Panc1 (cell line): Measurements from ENCODE around the gene HTR1B. TPM values are rescaled to one million over a fixed set of nuclear protein-coding genes. Genes with fewer than 3 reads are reported as not detected.
A peak's percentile ranks its signal among the peaks of the same experiment; 100 is the strongest.

Experiments used
- ATAC-seq: fragments of 200-7000 bp; cut with Tn5 transposase; 2 replicates; pipeline ENCODE4 v1.9.1; 2020; ENCODE audit warnings: mild to moderate bottlenecking, moderate library complexity
- BruUV-seq: library from RNA; stranded (reverse); fragments of 400-500 nt; replicated peaks from 2 replicates; lab custom pipeline; 2021; lab: Mats Ljungman, UMichigan
- CTCF ChIA-PET: fragments of 300-600 bp; sonication (Branson Sonifier 250); formaldehyde crosslinking; loops from one replicate; lab custom pipeline; 2022; ENCODE audit warnings: antibody characterized with exemption; lab: Charles Lee
- POLR2A ChIA-PET: fragments of 300-600 bp; sonication (Branson Sonifier 250); formaldehyde crosslinking; loops from one replicate; lab custom pipeline; 2022; ENCODE audit warnings: antibody characterized with exemption; lab: Charles Lee
- DNase-seq: peaks from one replicate; pipeline ENCODE4 v3.0.0-alpha.2; 2010; ENCODE audit warnings: low read depth, low spot score
- H3K27ac ChIP-seq: 2 replicates; pipeline ENCODE4 v1.5.1; 2011; ENCODE audit warnings: mild to moderate bottlenecking, low read length, inconsistent platforms
- H3K27me3 ChIP-seq: fragments of 200-500 bp; sonication (Bioruptor generic); 2 replicates; pipeline ENCODE4 v1.6.0; 2014; ENCODE audit warnings: low read length, inconsistent platforms; ENCODE audit not compliant: control insufficient read depth, insufficient read depth
- H3K36me3 ChIP-seq: fragments of 200-500 bp; sonication (Bioruptor generic); 2 replicates; pipeline ENCODE4 v1.5.1; 2014; ENCODE audit warnings: inconsistent platforms, mild to moderate bottlenecking, low read length, moderate library complexity; ENCODE audit not compliant: control insufficient read depth, insufficient read depth
- H3K4me1 ChIP-seq: 2 replicates; pipeline ENCODE4 v1.5.1; 2011; ENCODE audit warnings: inconsistent platforms, mild to moderate bottlenecking, low read length, moderate library complexity; ENCODE audit not compliant: control insufficient read depth, insufficient read depth
- H3K4me3 ChIP-seq, 2 experiments: 2 replicates each; pipeline ENCODE4 v1.5.1; 2011 to 2012; ENCODE audit warnings: low read depth in 2 of 2, low read length in 2 of 2, mild to moderate bottlenecking in 2 of 2, inconsistent platforms in 1 of 2, moderate library complexity in 1 of 2
- H3K9me3 ChIP-seq: fragments of 200-500 bp; sonication (Bioruptor generic); 2 replicates; pipeline ENCODE4 v1.5.1; 2014; ENCODE audit warnings: low read depth, mild to moderate bottlenecking, inconsistent platforms, low read length, moderate library complexity; ENCODE audit not compliant: control insufficient read depth, insufficient read depth
- POLR2AphosphoS5 ChIP-seq: IDR thresholded peaks from 2 replicates; pipeline ENCODE4 v1.6.1; 2012; ENCODE audit warnings: mild to moderate bottlenecking, low read depth, low read length, moderate library complexity
- SIN3A ChIP-seq: IDR thresholded peaks from 2 replicates; pipeline ENCODE4 v1.6.1; 2012; ENCODE audit warnings: low read depth, mild to moderate bottlenecking, low read length, moderate library complexity, borderline replicate concordance; ENCODE audit not compliant: insufficient read depth
- TCF7L2 ChIP-seq: IDR thresholded peaks from 2 replicates; pipeline ENCODE4 v1.6.1; 2011; ENCODE audit warnings: mild to moderate bottlenecking, low read depth, low read length, inconsistent platforms
- in situ Hi-C: cut with HindIII; loops from 2 replicates; pipeline ENCODE4 v1.10.0; 2016; ENCODE audit warnings: low sequenced_read_pairs, low pct_unique_long_range_greater_than_20kb
- intact Hi-C: fragments of 100-400 bp; cut with micrococcal nuclease; formaldehyde crosslinking; loops from one replicate; pipeline ENCODE4 v1.10.0; 2022; ENCODE audit not compliant: unreplicated experiment
- total RNA-seq: library from RNA; stranded (reverse); gene quantifications from one replicate; pipeline ENCODE4 v1.2.1, GENCODE V29; 2021; ENCODE audit not compliant: unreplicated experiment
- TF ChIP-seq, protein P1 (sequence below), 2 experiments: IDR thresholded peaks; 2 replicates each; pipeline ENCODE4 v1.6.1; 2011 to 2012; ENCODE audit warnings: low read depth in 2 of 2, control low read depth in 1 of 2, low read length in 1 of 2, mild to moderate bottlenecking in 1 of 2, moderate library complexity in 1 of 2; ENCODE audit not compliant: insufficient read depth in 1 of 2
- TF ChIP-seq, protein P2 (sequence below): fragments of 450-650 bp; IDR thresholded peaks from 2 replicates; pipeline ENCODE4 v1.5.1; 2017; ENCODE audit warnings: mild to moderate bottlenecking

HTR1B gene
- total RNA-seq, 1 experiment from 2014 or later, result 14.0 TPM

DNA sequence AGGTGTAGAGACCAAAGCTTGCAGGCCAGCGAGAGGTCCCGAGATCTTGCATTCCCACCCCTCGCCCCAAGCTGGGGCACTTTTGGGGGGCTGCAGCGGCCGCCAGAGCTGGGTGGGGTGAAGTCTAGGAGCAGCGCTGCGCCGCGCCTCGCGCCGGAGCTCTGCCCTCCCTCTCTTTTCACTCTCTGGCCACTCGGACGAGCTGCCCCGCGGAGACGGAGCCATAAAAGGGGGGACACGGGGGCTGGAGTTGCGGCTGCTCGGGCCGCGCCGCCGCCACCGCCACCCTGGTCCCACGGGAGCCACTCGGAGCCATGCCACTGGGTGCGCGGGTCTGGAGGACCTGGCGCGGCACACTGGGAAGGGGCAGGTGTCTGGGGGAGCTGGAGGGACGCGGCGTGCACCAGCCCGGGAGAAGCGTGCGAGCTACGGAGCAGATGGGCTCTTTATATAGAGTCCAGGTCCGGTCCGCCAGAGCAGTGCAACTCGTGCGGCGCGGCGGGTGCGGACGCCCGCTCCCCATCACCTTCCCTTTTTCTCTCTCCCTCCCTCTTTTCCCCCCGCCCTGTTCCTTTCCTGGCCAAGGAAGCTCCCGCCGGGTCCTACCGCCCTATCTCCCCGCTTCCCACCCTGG is 687 bp upstream of the HTR1B start:
- Histone ChIP-seq H3K27me3 (no peaks in the 10 kb centered on the region; the same call in 1 of the 2 replicates), H3K27ac (peak overlapping the region; percentile 91), H3K4me3 (peak overlapping the region; percentile 68 to 91), H3K9me3 (no peaks in the 10 kb centered on the region), H3K36me3 (no peaks in the 10 kb centered on the region), H3K4me1 (peaks cover 17% of the 10 kb centered on the region)
- no TSS peak for BruUV-seq
- TF ChIP-seq, protein P1, sequence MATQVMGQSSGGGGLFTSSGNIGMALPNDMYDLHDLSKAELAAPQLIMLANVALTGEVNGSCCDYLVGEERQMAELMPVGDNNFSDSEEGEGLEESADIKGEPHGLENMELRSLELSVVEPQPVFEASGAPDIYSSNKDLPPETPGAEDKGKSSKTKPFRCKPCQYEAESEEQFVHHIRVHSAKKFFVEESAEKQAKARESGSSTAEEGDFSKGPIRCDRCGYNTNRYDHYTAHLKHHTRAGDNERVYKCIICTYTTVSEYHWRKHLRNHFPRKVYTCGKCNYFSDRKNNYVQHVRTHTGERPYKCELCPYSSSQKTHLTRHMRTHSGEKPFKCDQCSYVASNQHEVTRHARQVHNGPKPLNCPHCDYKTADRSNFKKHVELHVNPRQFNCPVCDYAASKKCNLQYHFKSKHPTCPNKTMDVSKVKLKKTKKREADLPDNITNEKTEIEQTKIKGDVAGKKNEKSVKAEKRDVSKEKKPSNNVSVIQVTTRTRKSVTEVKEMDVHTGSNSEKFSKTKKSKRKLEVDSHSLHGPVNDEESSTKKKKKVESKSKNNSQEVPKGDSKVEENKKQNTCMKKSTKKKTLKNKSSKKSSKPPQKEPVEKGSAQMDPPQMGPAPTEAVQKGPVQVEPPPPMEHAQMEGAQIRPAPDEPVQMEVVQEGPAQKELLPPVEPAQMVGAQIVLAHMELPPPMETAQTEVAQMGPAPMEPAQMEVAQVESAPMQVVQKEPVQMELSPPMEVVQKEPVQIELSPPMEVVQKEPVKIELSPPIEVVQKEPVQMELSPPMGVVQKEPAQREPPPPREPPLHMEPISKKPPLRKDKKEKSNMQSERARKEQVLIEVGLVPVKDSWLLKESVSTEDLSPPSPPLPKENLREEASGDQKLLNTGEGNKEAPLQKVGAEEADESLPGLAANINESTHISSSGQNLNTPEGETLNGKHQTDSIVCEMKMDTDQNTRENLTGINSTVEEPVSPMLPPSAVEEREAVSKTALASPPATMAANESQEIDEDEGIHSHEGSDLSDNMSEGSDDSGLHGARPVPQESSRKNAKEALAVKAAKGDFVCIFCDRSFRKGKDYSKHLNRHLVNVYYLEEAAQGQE (IDR thresholded peaks at IDR 0.05; ENCODE audit: insufficient read depth in 1 of 2, low read depth in 2 of 2, low read length in 1 of 2), result no peak
- TF ChIP-seq SIN3A (0 out of 2 replicates have a peak, but pooled peaks have one; percentile 21), POLR2AphosphoS5 (peak; percentile 42; the same call in 1 of the 2 replicates)
- ATAC-seq (peak; percentile 31), DNase-seq (no peak)
- POLR2A ChIA-PET, result interaction anchor here (0.6 to 0.7 kb wide), 2 partner anchors 781 to 1049 kb away, joined by 3 to 10 read pairs; no protein-coding TSS in a partner anchor
- CTCF ChIA-PET, result interaction anchor here (0.6 kb wide), 1 partner anchor 469 kb away, joined by 4 read pairs; no protein-coding TSS in a partner anchor
- in situ Hi-C loops (no loop called here), intact Hi-C loops (loop anchor here (2.0 kb wide), 1 partner anchor 779 kb away; no protein-coding TSS in a partner anchor)

DNA sequence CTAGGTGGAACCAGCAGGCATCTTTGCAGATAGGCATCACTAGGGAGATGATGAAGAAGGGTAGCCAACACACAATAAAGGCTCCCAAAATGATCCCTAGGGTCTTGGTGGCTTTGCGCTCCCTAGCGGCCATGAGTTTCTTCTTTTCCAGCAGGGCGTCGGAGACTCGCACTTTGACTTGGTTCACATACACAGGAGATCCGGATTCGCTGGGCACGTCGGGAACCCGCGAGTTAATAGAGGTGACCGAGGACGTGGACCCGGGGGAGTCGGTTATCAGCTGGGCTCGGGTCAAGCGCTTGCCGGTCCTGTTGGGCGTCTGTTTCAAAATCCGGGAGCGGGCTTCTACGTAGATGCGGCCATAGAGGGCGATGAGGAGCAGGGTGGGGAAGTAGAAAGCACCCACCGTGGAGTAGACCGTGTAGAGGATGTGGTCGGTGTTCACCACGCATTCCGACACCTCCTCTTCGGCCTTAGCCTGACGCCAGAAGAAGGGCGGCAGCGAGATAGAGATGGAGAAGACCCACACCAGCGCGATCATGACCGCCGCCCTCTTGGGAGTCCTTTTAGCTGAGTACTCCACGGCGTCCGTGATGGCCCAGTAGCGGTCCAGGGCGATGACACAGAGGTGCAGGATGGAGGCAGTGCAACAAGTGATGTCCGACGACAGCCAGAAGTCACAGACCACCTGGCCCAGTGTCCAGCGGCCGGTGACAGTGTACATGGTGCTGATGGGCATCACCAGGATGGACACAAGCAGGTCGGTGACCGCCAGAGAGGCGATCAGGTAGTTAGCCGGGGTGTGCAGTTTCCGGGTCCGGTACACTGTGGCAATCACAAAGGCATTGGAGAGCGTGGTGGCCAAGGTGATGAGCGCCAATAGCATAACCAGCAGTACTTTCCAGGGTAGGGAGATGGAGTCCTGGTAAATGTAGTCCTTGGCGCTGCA is 658 bp downstream of the HTR1B start:
- no peak for DNase-seq
- in situ Hi-C loops (no loop called here), intact Hi-C loops (loop anchor here (2.0 kb wide), 1 partner anchor 778 kb away; no protein-coding TSS in a partner anchor)
- peak overlapping the region; percentile 91 for H3K27ac ChIP-seq
- no peaks in the 10 kb centered on the region for H3K9me3 ChIP-seq
- TF ChIP-seq POLR2AphosphoS5, result peak; percentile 29; the same call in 1 of the 2 replicates
- TF ChIP-seq SIN3A, result 0 out of 2 replicates have a peak, but pooled peaks have one; percentile 2
- TF ChIP-seq, protein P1 (IDR thresholded peaks at IDR 0.05; ENCODE audit: insufficient read depth in 1 of 2, low read depth in 2 of 2, low read length in 1 of 2), result no peak
- TF ChIP-seq, protein P2, sequence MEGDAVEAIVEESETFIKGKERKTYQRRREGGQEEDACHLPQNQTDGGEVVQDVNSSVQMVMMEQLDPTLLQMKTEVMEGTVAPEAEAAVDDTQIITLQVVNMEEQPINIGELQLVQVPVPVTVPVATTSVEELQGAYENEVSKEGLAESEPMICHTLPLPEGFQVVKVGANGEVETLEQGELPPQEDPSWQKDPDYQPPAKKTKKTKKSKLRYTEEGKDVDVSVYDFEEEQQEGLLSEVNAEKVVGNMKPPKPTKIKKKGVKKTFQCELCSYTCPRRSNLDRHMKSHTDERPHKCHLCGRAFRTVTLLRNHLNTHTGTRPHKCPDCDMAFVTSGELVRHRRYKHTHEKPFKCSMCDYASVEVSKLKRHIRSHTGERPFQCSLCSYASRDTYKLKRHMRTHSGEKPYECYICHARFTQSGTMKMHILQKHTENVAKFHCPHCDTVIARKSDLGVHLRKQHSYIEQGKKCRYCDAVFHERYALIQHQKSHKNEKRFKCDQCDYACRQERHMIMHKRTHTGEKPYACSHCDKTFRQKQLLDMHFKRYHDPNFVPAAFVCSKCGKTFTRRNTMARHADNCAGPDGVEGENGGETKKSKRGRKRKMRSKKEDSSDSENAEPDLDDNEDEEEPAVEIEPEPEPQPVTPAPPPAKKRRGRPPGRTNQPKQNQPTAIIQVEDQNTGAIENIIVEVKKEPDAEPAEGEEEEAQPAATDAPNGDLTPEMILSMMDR, result peak; percentile 92
- no peak for TF ChIP-seq TCF7L2
- H3K4me3 ChIP-seq, result peak overlapping the region; percentile 68 to 91
- no peaks in the 10 kb centered on the region for H3K36me3 ChIP-seq
- TSS peak; percentile 78 for BruUV-seq
- H3K27me3 ChIP-seq, result no peaks in the 10 kb centered on the region; the same call in 1 of the 2 replicates
- ChIA-PET POLR2A (no interaction called here), CTCF (no interaction called here)
- peaks cover 22% of the 10 kb centered on the region for H3K4me1 ChIP-seq
- ATAC-seq, result peak; percentile 56
